GM19395 (cell line): ENCODE data around the gene SLC7A10.
"Not testable (repeated sequence)": the region's sequence is repeated elsewhere in the genome, so short reads cannot be mapped to it uniquely, and the experiment has no call there.

ENCODE experiments used
- ATAC-seq: cut with Tn5 transposase; IDR thresholded peaks from one replicate; pipeline ENCODE4 v1.9.1; 2021; ENCODE audit warnings: mild to moderate bottlenecking, moderate library complexity; ENCODE audit not compliant: unreplicated experiment

The SLC7A10 gene

DNA sequence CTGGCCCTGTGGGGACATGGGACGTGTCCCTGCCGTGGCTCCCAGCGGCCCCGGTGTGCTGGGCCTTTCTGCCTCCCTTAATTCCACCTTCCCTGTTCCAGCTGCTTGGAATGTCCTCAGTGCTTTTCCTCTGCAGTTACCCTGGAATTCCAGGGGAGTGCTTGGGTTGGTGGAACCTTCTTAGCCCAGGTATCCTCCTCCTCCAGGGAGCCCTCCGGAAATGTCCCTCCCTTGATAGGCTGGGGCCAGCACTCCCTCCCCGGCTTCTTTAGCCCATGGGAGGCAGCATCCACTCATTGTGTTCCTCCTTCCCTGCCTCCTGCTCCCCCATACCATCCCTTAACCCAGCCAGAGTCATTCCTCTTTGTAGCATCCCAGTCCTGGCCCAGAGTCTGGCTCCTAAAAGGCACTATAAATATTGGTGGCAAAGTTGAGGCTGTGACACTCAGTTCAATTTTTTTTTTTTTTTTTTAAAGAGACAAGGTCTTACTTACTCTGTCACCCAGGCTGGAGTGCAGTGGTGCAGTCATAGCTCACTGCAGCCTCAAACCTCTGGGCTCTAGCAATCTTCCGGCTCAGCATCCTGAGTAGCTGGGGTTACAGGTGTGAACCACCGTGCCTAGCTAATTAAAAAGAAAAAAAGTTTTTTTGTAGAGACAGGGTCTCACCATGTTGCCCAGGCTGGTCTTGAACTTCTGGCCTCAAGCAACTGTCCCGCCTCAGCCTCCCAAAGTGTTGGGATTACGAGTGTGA is 13.7 kb upstream of the SLC7A10 start:
- ATAC-seq: no peak

DNA sequence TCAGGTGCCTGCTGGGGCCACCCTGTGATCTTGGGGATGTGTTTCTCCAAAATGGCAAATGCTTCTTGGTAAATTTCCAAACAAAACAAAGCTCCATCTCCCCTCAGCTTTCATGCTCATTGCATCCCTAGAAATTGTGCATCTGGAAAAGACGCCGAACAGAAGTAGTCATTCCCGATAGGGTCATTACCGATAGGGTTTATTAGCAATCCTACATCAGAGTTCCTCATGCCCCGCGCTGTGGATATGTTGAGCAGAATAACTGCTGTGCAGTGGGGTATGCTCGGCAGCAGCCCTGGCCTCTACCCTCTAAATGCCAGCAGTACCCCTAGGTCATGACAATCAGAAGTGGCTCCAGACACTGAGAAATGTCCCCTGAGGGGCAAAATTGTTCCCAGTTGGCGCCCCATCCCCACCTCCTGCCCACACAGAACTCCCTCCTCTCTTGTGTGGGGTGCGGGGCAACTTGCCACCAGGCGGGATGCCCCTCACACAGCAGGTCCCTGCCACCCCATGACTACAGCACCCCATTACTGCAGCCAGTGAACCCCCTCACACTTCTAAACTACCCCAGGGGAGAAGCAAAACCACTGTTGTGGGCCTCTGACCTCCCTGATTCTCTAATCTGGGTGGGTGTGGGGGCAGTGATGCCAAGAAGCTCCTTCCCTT is 13.0 kb upstream of the SLC7A10 start:
- no peak for ATAC-seq

DNA sequence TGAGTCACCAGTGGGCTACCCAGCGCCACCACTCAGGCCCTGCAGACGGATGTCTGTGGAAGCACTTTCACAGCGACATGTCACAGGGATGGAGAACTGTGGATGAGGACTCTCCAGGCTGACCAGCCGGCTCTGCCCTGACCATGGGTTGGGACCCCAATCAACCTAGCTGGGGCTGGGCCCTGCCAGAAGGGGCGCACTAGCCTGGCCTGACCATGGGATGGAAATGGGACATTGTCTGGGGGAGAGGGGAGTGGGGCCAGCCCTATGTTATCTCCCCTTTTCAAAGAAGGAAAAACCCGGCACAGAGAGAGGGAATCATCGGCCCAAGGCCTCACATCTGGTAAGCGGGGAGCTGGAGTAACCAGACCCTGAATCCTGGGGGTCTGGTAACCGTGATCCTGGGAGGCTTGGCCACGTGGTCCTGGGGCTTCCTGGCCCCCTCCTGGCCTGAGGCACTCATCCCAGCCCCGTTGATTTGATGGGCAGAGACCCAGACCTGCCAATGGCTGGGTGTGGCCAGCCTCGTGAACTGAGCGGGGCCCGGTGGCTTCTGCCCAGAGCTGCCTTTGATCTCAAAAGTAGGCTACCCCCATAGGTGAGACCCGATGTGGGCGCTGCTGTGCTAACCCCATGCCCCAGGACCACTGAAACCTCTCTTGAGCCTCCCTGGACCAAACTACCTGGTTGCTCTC is 11.2 kb upstream of the SLC7A10 start:
- ATAC-seq: no peak

DNA sequence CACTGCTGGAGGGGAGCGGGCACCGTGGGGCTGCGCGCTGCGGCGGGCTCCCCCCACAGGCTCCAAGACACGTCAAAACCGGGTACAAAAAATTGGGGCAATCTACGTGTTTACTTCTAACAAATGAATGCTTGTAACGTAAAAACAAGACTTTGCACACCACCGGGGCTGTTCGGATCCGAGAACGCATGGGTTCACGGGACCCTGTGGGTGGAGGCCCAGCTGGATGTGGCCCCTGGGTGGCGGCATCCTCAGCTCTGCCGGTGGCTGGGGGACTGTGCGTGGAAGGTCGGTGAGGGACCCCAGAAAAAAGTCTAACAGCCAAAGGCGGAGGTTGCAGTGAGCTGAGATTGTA is 10.3 kb upstream of the SLC7A10 start:
- ATAC-seq: no peak

DNA sequence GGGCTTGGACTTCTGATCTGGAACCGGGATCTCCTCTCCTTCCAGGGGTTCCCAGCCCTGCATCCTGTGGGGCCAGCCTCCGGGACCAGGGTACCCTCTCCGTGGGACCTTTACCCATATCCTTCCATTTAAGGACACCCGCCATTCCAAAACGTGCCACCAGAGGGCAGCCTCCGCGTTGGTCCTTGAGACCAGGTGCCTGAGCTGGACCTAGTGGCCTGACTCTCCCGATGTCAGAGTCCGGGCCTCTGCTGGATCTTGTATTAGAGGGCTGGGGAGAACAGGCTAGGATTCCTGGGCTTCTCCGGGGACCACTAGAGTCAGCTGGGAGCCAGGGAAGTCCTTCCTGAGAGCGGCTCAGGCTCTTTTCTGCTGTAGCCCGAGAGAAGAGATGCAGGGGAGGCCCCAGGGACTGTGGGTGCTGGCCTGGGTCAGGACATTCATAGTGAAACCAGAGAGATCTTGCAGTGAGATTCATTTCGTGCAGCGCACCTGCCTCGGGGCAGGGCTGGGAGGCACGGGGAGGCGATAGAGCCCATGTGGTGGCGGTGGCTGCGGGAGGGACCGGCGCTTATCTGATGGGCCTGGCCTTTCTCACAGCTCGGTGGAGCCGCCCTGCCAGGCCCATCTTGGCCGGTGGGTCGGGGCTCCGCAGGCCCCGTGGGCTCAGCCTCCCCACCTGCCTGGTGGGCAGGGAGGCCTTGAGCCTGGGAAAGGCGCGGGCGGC is 9.8 kb upstream of the SLC7A10 start:
- ATAC-seq: peak; percentile 98

DNA sequence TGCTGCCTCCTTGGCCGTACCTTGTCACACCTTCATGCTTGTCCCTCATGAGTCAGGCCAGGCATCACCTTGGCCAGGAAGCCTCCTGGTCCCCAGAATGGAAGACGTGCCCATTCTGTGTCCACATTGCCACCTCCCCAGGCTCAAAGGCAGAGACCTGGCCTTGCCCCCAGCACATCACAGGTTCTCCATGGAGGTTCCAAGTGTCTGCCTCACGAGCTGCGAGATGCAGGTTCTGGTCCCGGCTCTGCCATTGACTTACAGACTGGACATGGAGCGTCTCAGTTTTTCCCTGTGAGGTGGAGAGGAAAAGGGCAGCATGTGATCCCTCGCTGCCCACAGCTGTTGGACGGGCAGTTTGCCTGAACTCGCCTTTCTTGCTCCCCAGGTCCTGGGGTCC is 9.1 kb upstream of the SLC7A10 start:
- ATAC-seq: no peak

DNA sequence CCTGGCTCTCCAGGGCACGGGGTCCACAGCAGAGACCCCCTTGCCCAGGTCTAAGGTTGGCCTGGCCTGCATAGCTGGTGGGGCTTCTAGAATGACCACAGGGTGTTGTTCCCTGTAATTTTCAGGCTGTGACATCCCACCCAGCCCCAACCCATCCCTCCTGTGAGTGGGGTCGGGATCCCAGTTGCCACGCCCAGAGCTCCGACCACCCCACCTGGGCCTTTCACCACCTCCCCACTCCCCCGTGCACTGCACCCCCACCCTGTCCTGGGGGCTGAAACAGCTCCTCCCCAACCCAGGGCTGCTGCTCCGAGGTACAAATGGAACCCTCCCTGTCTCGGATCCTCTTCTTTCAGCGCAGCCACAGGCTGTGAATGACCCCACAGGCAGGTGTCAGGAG is 8.4 kb upstream of the SLC7A10 start:
- no peak for ATAC-seq

DNA sequence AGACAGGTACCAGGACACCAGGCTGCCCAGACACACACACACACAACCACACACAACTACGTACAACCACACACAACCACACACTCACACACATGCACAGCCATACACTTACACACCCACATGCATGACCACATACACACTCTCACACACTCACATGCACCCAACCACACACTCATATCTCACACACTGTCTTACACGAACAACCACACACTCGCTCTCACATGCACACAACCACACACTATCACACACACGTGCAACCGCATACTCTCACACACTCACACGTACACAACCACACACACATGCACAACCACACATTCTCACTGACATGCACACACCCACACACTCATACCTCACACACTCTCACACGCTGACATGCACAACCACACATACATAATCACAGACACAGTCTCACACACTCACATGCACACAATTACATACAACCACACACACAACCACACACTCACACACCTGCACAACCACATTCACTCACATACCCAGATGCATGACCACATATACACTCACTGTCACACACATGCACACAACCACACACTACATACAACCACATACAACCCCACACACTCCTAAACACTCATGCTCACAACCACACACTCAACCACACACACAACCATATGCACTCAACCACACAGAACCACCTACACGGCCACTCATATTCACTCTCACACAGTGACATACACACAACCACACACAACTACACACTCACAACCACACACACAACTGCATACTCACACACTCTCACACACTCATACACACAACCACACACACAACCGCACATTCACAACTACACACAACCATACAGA is 7.6 kb upstream of the SLC7A10 start:
- no peak for ATAC-seq

DNA sequence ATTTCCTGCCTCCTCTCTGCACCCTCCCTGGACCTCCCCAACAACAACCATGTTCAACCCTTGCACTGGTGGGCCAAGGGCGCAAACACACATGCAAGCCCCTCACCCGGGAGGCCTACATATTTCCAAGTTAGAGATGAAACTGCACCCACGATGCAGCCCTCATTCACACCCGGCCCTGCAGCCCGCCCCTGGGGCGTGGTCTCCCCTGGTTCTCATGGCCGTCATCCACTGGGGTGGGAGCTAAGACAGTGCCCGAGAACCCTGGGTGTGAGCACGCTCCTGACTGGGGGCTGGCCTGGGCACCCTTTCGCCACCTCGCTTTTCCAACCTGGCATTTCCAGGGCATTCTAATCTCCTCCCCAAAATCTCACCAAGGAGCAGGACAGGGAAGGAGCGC is 7.0 kb upstream of the SLC7A10 start:
- ATAC-seq: no peak

DNA sequence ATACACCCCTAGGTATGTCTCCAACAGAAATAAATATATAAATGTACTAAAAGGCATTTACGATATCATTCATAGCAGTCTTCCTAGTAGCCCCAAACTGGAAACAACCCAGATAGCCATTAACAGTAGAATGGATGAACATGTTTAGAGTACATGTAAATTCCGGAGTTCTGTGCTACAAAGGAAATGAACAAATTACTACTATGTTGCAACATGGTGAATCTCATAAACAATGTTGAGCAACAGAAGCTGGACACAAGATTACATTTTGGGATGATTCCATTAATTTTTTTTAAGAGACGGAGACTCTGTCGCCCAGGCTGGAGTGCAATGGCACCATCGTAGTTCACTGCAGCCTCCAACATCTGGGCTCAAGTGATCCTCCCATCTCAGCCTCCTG is 5.9 kb upstream of the SLC7A10 start:
- ATAC-seq: no peak

DNA sequence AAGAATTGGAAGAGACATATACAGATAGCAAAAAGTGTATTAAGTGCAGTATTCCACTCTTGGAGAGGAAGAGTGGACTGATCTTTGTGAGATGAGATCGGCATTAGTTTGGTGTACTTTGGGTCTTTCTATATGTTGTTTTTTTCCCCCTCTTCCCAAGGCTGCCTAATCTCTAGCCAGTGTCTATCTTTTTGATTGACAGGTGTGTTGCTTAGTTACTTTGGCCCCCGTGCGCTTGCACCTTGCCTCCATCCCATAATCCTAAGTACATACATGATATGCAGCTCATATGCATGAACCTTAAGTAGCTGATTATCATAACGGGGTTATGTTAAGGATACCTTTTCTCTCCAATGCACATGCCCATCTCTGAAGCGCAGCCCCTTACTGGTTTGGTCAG is 4.3 kb upstream of the SLC7A10 start:
- ATAC-seq: no peak

DNA sequence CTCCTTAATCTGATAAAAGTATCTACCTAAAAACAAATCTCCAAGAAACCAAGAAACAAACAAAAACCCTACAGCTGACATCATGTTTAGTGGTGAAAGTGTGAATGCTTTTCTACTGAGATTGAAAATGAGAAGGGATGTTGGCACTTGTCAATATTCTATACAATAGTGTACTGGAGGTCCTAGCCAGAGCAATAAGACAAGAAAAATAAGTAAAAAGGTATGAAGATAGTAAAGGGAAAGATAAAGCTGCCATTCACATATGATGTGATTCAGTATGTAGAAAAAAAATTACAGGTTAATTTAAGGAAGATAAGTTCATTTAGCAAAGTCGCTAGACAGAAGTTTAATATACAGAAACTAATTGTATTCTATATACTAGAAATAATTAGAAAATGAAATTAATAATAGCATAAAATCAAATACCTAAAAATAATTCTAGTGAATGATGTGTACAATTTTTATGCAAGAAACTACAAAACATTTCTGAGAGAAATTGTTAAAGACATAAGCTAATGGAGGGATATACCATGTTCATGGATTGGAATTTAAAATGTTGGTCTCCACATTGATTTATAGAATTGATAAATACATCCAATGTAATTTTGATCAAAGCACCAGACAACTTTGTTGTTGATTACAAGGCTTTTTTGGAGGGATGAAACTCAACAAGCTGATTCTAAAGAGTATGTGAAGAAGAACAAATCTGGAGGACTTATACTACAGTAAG is 2.4 kb upstream of the SLC7A10 start:
- ATAC-seq: no peak

DNA sequence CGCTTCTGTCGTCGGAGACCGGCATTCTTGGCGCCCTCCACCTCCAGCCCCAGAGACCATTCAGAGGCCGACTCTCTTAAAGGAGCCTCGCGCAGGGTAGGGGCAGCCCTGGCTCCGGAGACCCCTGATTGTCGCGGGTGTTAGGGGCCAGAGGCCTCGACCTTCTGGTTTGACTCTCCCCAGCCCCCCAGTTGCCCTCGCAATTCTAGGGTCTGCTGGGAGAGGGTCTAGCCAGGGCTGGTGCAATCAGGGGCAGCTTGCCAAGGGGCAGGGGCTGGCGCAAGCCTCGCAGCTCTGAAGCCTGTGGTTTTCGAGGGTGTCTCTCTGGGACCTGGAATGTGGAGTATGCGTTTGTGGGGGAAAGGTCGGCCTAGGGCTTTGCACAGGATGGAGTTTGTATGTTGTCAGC is 1.6 kb upstream of the SLC7A10 start:
- no peak for ATAC-seq

DNA sequence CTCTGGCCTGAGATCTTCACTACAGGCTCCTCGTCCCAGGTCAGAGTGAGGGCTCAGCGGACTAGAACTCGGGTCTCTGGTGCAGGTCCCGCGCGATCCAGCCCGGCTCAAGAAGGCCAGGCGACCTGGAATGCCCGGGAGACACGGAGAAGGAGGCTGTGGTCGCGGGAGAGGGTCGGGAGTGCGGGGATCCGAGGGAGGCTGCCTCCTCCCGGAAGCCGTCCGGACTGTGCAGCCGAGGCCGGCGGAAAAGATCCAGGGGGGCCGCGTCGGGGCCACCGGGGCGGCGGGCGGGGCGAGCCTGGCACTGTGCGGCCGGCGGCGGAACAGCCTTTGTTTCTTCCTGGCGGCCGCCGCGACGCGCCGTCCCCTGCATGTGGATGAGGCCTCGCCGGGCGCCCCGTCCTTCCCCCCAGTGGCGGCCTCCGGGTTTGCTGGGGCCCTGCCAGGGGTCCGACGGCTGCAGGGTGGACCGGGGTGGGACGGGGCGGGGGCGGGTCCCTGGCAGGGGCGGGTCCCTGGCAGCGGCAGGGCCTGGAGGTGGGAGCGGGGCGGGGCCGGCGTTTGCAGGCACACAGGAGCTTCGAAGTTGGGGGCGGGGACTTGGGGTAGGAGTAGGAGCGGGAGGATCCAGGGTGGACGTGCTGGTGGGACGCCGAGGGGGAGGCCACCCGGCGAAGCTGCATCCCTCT is 1.0 kb upstream of the SLC7A10 start:
- ATAC-seq: no peak

DNA sequence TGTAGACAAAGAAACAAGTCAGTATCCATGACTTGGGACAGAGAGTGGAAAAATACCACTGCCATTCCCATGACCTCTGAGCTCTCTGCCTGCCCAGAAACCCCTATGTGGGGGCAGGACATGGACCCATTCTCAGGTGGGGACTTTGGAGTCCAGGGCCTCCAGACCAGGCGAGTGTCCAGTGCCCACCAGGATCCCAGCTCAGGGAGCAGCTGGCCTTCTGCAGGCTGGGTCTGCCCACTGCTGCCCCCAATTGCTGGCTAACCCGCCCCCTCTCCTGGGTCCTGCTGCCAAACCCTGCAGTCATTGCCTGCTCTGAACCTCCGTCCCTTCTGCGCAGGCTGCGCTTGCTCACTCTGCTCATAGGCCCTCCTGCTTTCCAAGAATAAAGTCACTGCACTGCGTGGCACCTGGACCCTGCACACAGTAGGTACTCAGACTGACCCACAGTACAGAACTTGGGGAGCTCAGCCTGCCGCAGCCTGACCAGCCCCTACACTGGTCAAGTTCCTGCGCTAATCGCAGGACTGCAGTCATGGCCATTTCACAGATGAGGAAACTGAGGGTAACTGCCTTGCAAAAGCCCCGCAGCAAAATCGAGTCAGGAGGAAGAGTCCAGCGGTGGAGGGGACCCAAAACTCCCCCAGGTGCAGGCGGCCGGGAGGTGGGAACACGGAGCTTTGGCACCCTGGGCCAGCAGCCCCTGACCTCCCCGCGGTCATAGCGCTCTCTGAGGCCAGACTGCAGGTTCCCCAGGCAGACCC is 774 bp downstream of the SLC7A10 start:
- ATAC-seq: no peak

DNA sequence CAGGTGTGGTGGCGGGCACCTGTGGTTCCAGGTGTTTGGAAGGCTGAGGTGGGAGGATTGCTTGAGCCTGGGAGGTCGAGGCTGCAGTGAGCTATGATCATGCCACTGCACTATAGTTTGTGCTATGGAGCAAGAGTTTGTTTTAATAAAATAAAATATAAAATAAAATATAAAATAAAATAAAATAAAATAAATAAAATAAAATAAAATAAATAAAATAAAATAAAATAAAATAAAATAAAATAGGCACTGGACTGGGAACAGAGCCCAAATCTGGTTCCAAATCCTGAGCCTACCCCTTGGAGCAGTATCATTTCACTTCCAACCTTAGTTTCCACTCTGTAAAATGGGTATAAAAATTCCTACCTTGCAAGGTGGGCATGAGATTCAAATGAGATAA is 3.4 kb downstream of the SLC7A10 start:
- ATAC-seq: not testable (repeated sequence)

DNA sequence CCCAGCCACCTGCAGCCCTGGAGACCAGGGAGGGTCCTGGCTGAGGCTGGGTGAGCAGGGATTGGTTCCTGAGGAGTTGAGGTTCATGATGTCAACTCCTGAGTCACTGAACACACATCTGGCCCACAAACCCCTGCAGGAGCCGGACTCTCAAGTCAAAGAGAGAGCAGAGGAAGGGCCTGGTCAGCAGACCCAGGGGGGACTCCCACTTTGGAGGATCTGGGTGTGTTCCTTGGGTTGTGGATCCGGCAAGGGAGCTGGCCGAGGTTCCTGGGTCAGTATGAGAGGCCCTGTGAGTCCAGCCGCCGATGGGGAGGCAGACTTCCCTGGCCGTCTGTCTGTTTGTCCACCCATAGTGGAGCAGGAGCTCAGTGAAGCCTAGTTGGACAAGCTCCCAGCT is 4.0 kb downstream of the SLC7A10 start:
- ATAC-seq: no peak

DNA sequence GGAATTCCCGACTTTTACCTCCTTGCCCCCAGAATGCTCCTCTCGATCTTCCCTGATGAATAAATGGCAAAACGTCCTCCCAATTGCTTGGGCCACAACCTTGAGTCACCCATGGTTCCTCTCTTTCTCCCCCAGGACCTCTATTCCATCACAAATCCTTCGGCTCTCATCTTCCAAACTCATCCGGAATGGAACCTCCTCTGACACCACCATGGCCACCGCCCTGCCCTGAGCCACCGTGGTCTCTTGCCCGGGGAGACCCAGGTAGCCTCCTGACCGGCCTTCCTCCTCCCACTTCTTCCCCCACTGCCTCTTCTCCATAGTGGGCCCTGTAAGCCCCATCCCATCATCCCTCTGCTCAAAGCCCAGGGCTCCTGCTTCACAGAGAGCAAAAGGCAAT is 4.9 kb downstream of the SLC7A10 start:
- no peak for ATAC-seq

DNA sequence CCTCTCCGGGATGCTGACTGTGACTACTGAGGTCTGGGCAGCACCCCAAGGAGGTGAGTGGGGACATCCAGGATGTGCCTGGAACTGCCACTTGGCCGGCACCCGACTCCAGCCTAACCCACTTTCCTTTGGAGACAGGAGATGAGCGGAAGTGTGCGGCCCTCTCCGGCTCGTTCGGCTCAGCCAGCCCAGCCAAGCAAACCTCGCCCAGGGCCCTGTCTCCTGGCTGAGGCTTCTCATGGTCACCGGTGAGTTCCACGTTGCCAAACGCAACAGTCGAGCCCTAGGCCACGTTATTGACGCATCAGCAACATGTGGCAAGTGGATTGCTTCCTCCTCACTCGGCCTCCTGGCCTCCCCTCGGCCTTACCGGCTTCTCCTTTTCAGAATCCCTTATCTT is 5.5 kb downstream of the SLC7A10 start:
- no peak for ATAC-seq
